Loucy (cell line): ENCODE measurements around the gene ELF5.

Experiments used
- H2AFZ ChIP-seq: fragments of 200-600 bp; sonication (generic); 2 replicates; pipeline ENCODE4 v1.6.0; 2016; ENCODE audit warnings: antibody characterized with exemption, mild to moderate bottlenecking, low read length, moderate library complexity
- H3F3A ChIP-seq: fragments of 200-600 bp; 2 replicates; pipeline ENCODE4 v1.6.0; 2016; ENCODE audit warnings: antibody characterized with exemption, low read depth, mild to moderate bottlenecking
- H3K27me3 ChIP-seq: fragments of 200-600 bp; sonication (generic); 2 replicates; pipeline ENCODE4 v1.6.1; 2014; ENCODE audit warnings: low read length, mild to moderate bottlenecking; ENCODE audit not compliant: insufficient read depth, poor library complexity, severe bottlenecking
- H3K36me3 ChIP-seq: fragments of 200-600 bp; sonication (generic); 2 replicates; pipeline ENCODE4 v1.6.1; 2016; ENCODE audit warnings: low read length; ENCODE audit not compliant: insufficient read depth
- H3K4me1 ChIP-seq: fragments of 200-600 bp; sonication (generic); 2 replicates; pipeline ENCODE4 v1.5.1; 2014; ENCODE audit warnings: low read length, mild to moderate bottlenecking; ENCODE audit not compliant: insufficient read depth, poor library complexity, severe bottlenecking
- H3K4me2 ChIP-seq: fragments of 200-600 bp; sonication (generic); 2 replicates; pipeline ENCODE4 v1.6.0; 2014; ENCODE audit warnings: antibody characterized with exemption, low read length, low read depth, mild to moderate bottlenecking; ENCODE audit not compliant: poor library complexity, severe bottlenecking
- H3K4me3 ChIP-seq: fragments of 200-600 bp; sonication (generic); 2 replicates; pipeline ENCODE4 v1.5.1; 2014; ENCODE audit warnings: low read length, mild to moderate bottlenecking, mixed read lengths; ENCODE audit not compliant: poor library complexity, severe bottlenecking
- H3K79me2 ChIP-seq: fragments of 200-600 bp; sonication (generic); 2 replicates; pipeline ENCODE4 v1.6.1; 2014; ENCODE audit warnings: low read length; ENCODE audit not compliant: insufficient read depth
- H3K9ac ChIP-seq: fragments of 200-600 bp; sonication (generic); 2 replicates; pipeline ENCODE4 v1.6.0; 2014; ENCODE audit warnings: mild to moderate bottlenecking, low read depth, low read length, moderate library complexity; ENCODE audit not compliant: poor library complexity, severe bottlenecking
- H3K9me2 ChIP-seq: fragments of 200-600 bp; sonication (generic); replicated peaks from 2 replicates; pipeline ENCODE4 v1.6.1; 2016; ENCODE audit warnings: low read depth, low read length, mixed read lengths
- H3K9me3 ChIP-seq: fragments of 200-600 bp; sonication (generic); 2 replicates; pipeline ENCODE4 v1.6.1; 2014; ENCODE audit warnings: mild to moderate bottlenecking, antibody characterized with exemption, low read length, low read depth; ENCODE audit not compliant: insufficient read depth
- H4K20me1 ChIP-seq: fragments of 200-600 bp; sonication (generic); 2 replicates; pipeline ENCODE4 v1.6.0; 2014; ENCODE audit warnings: antibody characterized with exemption, low read length, mild to moderate bottlenecking; ENCODE audit not compliant: insufficient read depth, poor library complexity, severe bottlenecking
- EZH2phosphoT487 ChIP-seq: fragments of 200-600 bp; IDR thresholded peaks from 2 replicates; pipeline ENCODE4 v1.6.1; 2018; ENCODE audit warnings: antibody characterized with exemption, mild to moderate bottlenecking, moderate library complexity, borderline replicate concordance
- TF ChIP-seq, protein P1 (sequence below): fragments of 200-600 bp; sonication (generic); conservative IDR thresholded peaks from 2 replicates; pipeline ENCODE4 v1.5.1; 2014; ENCODE audit warnings: mild to moderate bottlenecking, antibody characterized with exemption, low read length

Gene ELF5

DNA sequence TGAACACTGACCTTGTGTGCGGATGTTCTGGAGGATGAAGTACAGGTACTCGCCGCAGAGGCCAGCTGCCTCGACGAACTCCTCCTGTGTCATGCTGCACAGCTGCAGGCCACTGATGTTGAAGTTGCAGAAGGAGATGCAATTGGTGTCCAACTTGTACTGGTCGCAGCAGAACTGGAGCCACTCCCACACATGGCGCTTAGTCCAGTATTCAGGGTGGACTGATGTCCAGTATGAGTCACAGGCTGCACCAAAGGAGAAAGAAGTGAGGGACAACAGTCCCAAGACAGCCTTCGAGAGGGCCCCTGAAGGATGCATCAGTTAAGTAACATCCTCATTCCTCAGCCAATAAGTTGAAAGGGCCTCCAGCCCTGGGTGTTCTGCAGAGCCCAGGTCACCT, 20.1 kb downstream of the ELF5 start:
- Histone ChIP-seq H3K36me3 (no peaks in the 10 kb centered on the region), H3K4me2 (no peak overlapping the region), H3F3A (no peaks in the 10 kb centered on the region), H4K20me1 (no peaks in the 10 kb centered on the region), H3K9me2 (no peaks in the 10 kb centered on the region), H3K9ac (no peak overlapping the region), H3K4me1 (no peaks in the 10 kb centered on the region), H3K79me2 (no peaks in the 10 kb centered on the region), H3K27me3 (no peaks in the 10 kb centered on the region), H3K4me3 (no peak overlapping the region), H3K9me3 (no peaks in the 10 kb centered on the region), H2AFZ (no peak overlapping the region)
- TF ChIP-seq, protein P1, sequence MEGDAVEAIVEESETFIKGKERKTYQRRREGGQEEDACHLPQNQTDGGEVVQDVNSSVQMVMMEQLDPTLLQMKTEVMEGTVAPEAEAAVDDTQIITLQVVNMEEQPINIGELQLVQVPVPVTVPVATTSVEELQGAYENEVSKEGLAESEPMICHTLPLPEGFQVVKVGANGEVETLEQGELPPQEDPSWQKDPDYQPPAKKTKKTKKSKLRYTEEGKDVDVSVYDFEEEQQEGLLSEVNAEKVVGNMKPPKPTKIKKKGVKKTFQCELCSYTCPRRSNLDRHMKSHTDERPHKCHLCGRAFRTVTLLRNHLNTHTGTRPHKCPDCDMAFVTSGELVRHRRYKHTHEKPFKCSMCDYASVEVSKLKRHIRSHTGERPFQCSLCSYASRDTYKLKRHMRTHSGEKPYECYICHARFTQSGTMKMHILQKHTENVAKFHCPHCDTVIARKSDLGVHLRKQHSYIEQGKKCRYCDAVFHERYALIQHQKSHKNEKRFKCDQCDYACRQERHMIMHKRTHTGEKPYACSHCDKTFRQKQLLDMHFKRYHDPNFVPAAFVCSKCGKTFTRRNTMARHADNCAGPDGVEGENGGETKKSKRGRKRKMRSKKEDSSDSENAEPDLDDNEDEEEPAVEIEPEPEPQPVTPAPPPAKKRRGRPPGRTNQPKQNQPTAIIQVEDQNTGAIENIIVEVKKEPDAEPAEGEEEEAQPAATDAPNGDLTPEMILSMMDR, result no peak
- TF ChIP-seq EZH2phosphoT487, result no peak

DNA sequence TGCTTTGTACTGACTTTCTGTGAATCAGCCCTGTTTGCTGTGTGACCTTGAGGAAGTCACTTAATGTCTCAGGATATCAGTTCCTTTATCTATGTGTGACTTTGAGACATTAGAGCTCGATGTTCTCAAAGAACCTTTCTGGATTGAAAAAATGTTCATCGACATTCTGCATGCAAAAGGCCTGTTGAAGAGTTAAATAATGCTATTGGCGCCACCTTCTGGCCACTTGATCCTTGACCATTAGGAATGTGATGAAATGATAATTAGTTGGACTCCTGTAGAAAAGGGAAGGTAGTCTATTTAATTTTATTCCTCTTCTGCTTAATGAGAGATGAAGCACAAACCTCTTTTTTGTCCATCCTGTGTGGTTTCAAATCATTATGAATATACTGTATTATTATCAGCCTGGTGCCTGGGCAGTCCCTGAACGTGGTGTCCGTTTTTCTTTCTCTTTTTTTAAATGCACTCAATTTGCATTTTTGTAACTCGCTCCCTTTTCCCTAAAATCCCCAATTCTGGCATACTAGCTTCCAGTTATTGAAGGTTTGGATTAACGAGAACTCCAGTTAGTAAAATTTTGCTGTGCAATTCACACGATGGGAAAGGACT, 20.7 kb downstream of the ELF5 start:
- no peaks in the 10 kb centered on the region for H3K36me3 ChIP-seq
- no peaks in the 10 kb centered on the region for H4K20me1 ChIP-seq
- H3K4me2 ChIP-seq, result no peak overlapping the region
- H3K9me3 ChIP-seq, result no peaks in the 10 kb centered on the region
- no peaks in the 10 kb centered on the region for H3F3A ChIP-seq
- no peak overlapping the region for H3K9ac ChIP-seq
- H3K9me2 ChIP-seq, result no peaks in the 10 kb centered on the region
- no peak overlapping the region for H2AFZ ChIP-seq
- no peaks in the 10 kb centered on the region for H3K79me2 ChIP-seq
- H3K4me1 ChIP-seq, result no peaks in the 10 kb centered on the region
- TF ChIP-seq, protein P1, result peak; percentile 86
- no peak for TF ChIP-seq EZH2phosphoT487
- no peak overlapping the region for H3K4me3 ChIP-seq
- no peaks in the 10 kb centered on the region for H3K27me3 ChIP-seq

DNA sequence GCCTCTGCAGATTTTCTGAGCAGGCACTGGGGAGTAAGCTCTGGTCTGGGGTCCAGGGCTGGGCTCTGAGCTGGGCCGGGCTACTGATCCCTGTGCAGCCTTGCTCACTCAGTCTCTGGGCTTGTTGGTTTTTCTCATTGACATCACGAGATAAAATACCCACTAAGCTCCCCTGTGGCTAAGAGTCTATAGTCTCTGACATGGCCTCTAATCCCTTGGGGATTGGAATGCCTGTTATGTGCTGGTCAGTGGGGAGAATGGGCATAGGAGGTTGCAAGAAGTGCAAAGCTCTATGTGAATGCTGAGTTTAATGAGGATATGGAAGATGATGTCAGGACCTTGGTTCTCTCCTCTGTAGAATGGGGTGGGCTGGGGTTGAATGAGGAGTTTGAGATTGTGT, 23.3 kb downstream of the ELF5 start:
- Histone ChIP-seq H3K9me3 (no peaks in the 10 kb centered on the region), H3K36me3 (no peaks in the 10 kb centered on the region), H3K4me1 (no peaks in the 10 kb centered on the region), H4K20me1 (no peaks in the 10 kb centered on the region), H3K4me3 (no peak overlapping the region), H2AFZ (no peak overlapping the region), H3K9me2 (no peaks in the 10 kb centered on the region), H3K27me3 (no peaks in the 10 kb centered on the region), H3F3A (no peaks in the 10 kb centered on the region), H3K79me2 (no peaks in the 10 kb centered on the region), H3K9ac (no peak overlapping the region), H3K4me2 (no peak overlapping the region)
- TF ChIP-seq, protein P1, result no peak
- no peak for TF ChIP-seq EZH2phosphoT487
